Measurements from ENCODE around the gene TMTC2. TPM values are rescaled to one million over a fixed set of nuclear protein-coding genes. Genes with fewer than 3 reads are reported as not detected.
"Not testable (repeated sequence)": the region's sequence is repeated elsewhere in the genome, so short reads cannot be mapped to it uniquely, and the experiment has no call there.

Gene TMTC2
- total RNA-seq, 2 donors from 2014 or later = 5.5 to 7.1 TPM

- DNase-seq (ENCODE audit: low spot score) = no peak
- intact Hi-C loops (cut with DNase I) = no loop called here
These were observed 398.0 kb downstream of the TMTC2 start for GRCh38 chr12:83084516-83085234.

GRCh38 chr12:83086023-83086422 lies 399.3 kb downstream of the TMTC2 start:
- intact Hi-C loops (cut with DNase I) = no loop called here

GRCh38 chr12:83089575-83089974 lies 402.9 kb downstream of the TMTC2 start:
- DNase-seq (ENCODE audit: low spot score) = no peak
- intact Hi-C loops (cut with DNase I) = no loop called here

More at GRCh38 chr12:83086023-83086422, 399.3 kb downstream of the TMTC2 start:
- no peak for DNase-seq (ENCODE audit: low spot score)

GRCh38 chr12:83092129-83092528 lies 405.4 kb downstream of the TMTC2 start:
- DNase-seq (ENCODE audit: low spot score) = no peak

GRCh38 chr12:83092606-83093005 lies 405.9 kb downstream of the TMTC2 start:
- DNase-seq (ENCODE audit: low spot score) = no peak
- intact Hi-C loops (cut with DNase I) = no loop called here

More at GRCh38 chr12:83092129-83092528, 405.4 kb downstream of the TMTC2 start:
- intact Hi-C loops (cut with DNase I) = no loop called here

GRCh38 chr12:83093426-83093825 lies 406.7 kb downstream of the TMTC2 start:
- intact Hi-C loops (cut with DNase I) = no loop called here
- DNase-seq (ENCODE audit: low spot score) = no peak

GRCh38 chr12:83097643-83098342 lies 411.1 kb downstream of the TMTC2 start:
- intact Hi-C loops (cut with DNase I) = no loop called here
- no peak for DNase-seq (ENCODE audit: low spot score)

GRCh38 chr12:83099436-83099835 lies 412.7 kb downstream of the TMTC2 start:
- no peak for DNase-seq (ENCODE audit: low spot score)
- intact Hi-C loops (cut with DNase I) = no loop called here

GRCh38 chr12:83102499-83102898 lies 415.8 kb downstream of the TMTC2 start:
- DNase-seq (ENCODE audit: low spot score) = no peak
- intact Hi-C loops (cut with DNase I) = no loop called here

- intact Hi-C loops (cut with DNase I) = no loop called here
- DNase-seq (ENCODE audit: low spot score) = no peak
These were observed 420.2 kb downstream of the TMTC2 start for GRCh38 chr12:83106873-83107272.

- intact Hi-C loops (cut with DNase I) = no loop called here
- no peak for DNase-seq (ENCODE audit: low spot score)
These were observed 423.7 kb downstream of the TMTC2 start for GRCh38 chr12:83110424-83110823.

- intact Hi-C loops (cut with DNase I) = no loop called here
- DNase-seq (ENCODE audit: low spot score) = no peak
These were observed 427.2 kb downstream of the TMTC2 start for GRCh38 chr12:83113945-83114344.

- no peak for DNase-seq (ENCODE audit: low spot score)
- intact Hi-C loops (cut with DNase I) = no loop called here
These were observed 428.3 kb downstream of the TMTC2 start for GRCh38 chr12:83114966-83115365.

- not testable (repeated sequence) for DNase-seq (ENCODE audit: low spot score)
These were observed 431.2 kb downstream of the TMTC2 start for GRCh38 chr12:83117926-83118325.

GRCh38 chr12:83121897-83122622 lies 435.4 kb downstream of the TMTC2 start:
- intact Hi-C loops (cut with DNase I) = no loop called here
- DNase-seq (ENCODE audit: low spot score) = no peak

More at GRCh38 chr12:83117926-83118325, 431.2 kb downstream of the TMTC2 start:
- intact Hi-C loops (cut with DNase I) = not testable (repeated sequence)

GRCh38 chr12:83122623-83122934 lies 435.9 kb downstream of the TMTC2 start:
- no peak for DNase-seq (ENCODE audit: low spot score)
- intact Hi-C loops (cut with DNase I) = no loop called here

- intact Hi-C loops (cut with DNase I) = no loop called here
- no peak for DNase-seq (ENCODE audit: low spot score)
These were observed 436.3 kb downstream of the TMTC2 start for GRCh38 chr12:83123039-83123438.

GRCh38 chr12:83128540-83128939 lies 441.8 kb downstream of the TMTC2 start:
- DNase-seq (ENCODE audit: low spot score) = no peak
- intact Hi-C loops (cut with DNase I) = no loop called here

GRCh38 chr12:83130178-83130577 lies 443.5 kb downstream of the TMTC2 start:
- intact Hi-C loops (cut with DNase I) = no loop called here
- no peak for DNase-seq (ENCODE audit: low spot score)

- no peak for DNase-seq (ENCODE audit: low spot score)
- intact Hi-C loops (cut with DNase I) = no loop called here
These were observed 445.7 kb downstream of the TMTC2 start for GRCh38 chr12:83132360-83132759.
